ENCODE data around the gene ZC3H18.

Gene ZC3H18

GRCh38 chr16:88526008-88526905 is 43.9 kb upstream of the ZC3H18 start:
- Histone ChIP-seq H4K8ac (ENCODE audit: low read depth, low read length) (no peak overlapping the region), H4K91ac (ENCODE audit: low read depth, low read length, poor library complexity) (no peak overlapping the region), H3K79me1 (ENCODE audit: low read depth, low read length) (peaks cover 7% of the 10 kb centered on the region), H2BK15ac (ENCODE audit: low read length) (no peak overlapping the region), H3K4me3 (ENCODE audit: low read length in 2 of 2) (no peak overlapping the region), H2AK5ac (ENCODE audit: low read depth, low read length) (peak overlapping the region; percentile 94), H2BK120ac (ENCODE audit: low read depth, low read length) (no peak overlapping the region), H3K9ac (ENCODE audit: low read depth, low read length, poor library complexity) (peak overlapping the region; percentile 44), H3K4ac (ENCODE audit: low read length) (no peak overlapping the region), H2BK12ac (ENCODE audit: low read length) (no peak overlapping the region), H3K27me3 (ENCODE audit: control insufficient read depth in 3 of 3, insufficient read depth in 3 of 3, low read depth in 1 of 3, low read length in 3 of 3) (no peaks in the 10 kb centered on the region), H3K14ac (ENCODE audit: low read length) (peak overlapping the region; percentile 38), H3K36me3 (replicated peaks in 1 of 2; ENCODE audit: control insufficient read depth in 2 of 2, insufficient read depth in 2 of 2, low read length in 2 of 2) (no peaks in the 10 kb centered on the region), H2AFZ (ENCODE audit: low read length) (no peak overlapping the region), H3K27ac (replicated peaks; ENCODE audit: low read length) (no peak overlapping the region), H3K23ac (ENCODE audit: low read depth, low read length, poor library complexity) (peak overlapping the region; percentile 98), H3K4me1 (ENCODE audit: control insufficient read depth in 2 of 2, insufficient read depth in 1 of 2, low read depth in 1 of 2, low read length in 2 of 2) (peaks cover 3 to 14% of the 10 kb centered on the region in 2 donors), H3K4me2 (ENCODE audit: insufficient read depth, low read length, poor library complexity, severe bottlenecking) (no peak overlapping the region), H2BK5ac (ENCODE audit: low read length) (no peak overlapping the region), H3K9me3 (replicated peaks in 1 of 2; ENCODE audit: control insufficient read depth in 2 of 2, insufficient read depth in 1 of 2, low read depth in 1 of 2, low read length in 2 of 2) (no peaks in the 10 kb centered on the region), H3K18ac (ENCODE audit: low read length) (peak overlapping the region; percentile 17)
- no CpG with 5 or more reads among the region's 29 CpGs for WGBS, 2 donors (ENCODE audit: extremely low coverage in 2 of 2, insufficient read length in 2 of 2, insufficient replicate concordance in 1 of 2)
- no peak for DNase-seq (ENCODE audit: low spot score)

- Histone ChIP-seq H3K9me3 (replicated peaks in 1 of 2; ENCODE audit: control insufficient read depth in 2 of 2, insufficient read depth in 1 of 2, low read depth in 1 of 2, low read length in 2 of 2) (no peaks in the 10 kb centered on the region), H3K36me3 (replicated peaks in 1 of 2; ENCODE audit: control insufficient read depth in 2 of 2, insufficient read depth in 2 of 2, low read length in 2 of 2) (no peaks in the 10 kb centered on the region), H2BK12ac (ENCODE audit: low read length) (no peak overlapping the region), H3K14ac (ENCODE audit: low read length) (peak overlapping the region; percentile 94), H3K4ac (ENCODE audit: low read length) (no peak overlapping the region), H3K23ac (ENCODE audit: low read depth, low read length, poor library complexity) (peak overlapping the region; percentile 98), H2BK15ac (ENCODE audit: low read length) (no peak overlapping the region), H3K79me1 (ENCODE audit: low read depth, low read length) (peaks cover 10% of the 10 kb centered on the region), H3K27ac (replicated peaks; ENCODE audit: low read length) (no peak overlapping the region), H2AFZ (ENCODE audit: low read length) (no peak overlapping the region), H3K9ac (ENCODE audit: low read depth, low read length, poor library complexity) (no peak overlapping the region), H4K8ac (ENCODE audit: low read depth, low read length) (no peak overlapping the region), H2AK5ac (ENCODE audit: low read depth, low read length) (peak overlapping the region; percentile 94), H4K91ac (ENCODE audit: low read depth, low read length, poor library complexity) (no peak overlapping the region), H2BK5ac (ENCODE audit: low read length) (no peak overlapping the region), H3K4me2 (ENCODE audit: insufficient read depth, low read length, poor library complexity, severe bottlenecking) (no peak overlapping the region), H2BK120ac (ENCODE audit: low read depth, low read length) (no peak overlapping the region), H3K27me3 (ENCODE audit: control insufficient read depth in 3 of 3, insufficient read depth in 3 of 3, low read depth in 1 of 3, low read length in 3 of 3) (no peaks in the 10 kb centered on the region), H3K4me3 (ENCODE audit: low read length in 2 of 2) (no peak overlapping the region), H3K4me1 (ENCODE audit: control insufficient read depth in 2 of 2, insufficient read depth in 1 of 2, low read depth in 1 of 2, low read length in 2 of 2) (peaks cover 3 to 14% of the 10 kb centered on the region in 2 donors), H3K18ac (ENCODE audit: low read length) (peak overlapping the region; percentile 85)
- WGBS, 2 donors (ENCODE audit: extremely low coverage in 2 of 2, insufficient read length in 2 of 2, insufficient replicate concordance in 1 of 2): no CpG with 5 or more reads among the region's 9 CpGs
- DNase-seq (ENCODE audit: low spot score): no peak
Observed at GRCh38 chr16:88526906-88527185, 43.4 kb upstream of the ZC3H18 start.

GRCh38 chr16:88527186-88527936 is 42.8 kb upstream of the ZC3H18 start:
- WGBS, 2 donors (ENCODE audit: extremely low coverage in 2 of 2, insufficient read length in 2 of 2, insufficient replicate concordance in 1 of 2): no CpG with 5 or more reads among the region's 32 CpGs
- Histone ChIP-seq H3K9me3 (replicated peaks in 1 of 2; ENCODE audit: control insufficient read depth in 2 of 2, insufficient read depth in 1 of 2, low read depth in 1 of 2, low read length in 2 of 2) (no peaks in the 10 kb centered on the region), H2AK5ac (ENCODE audit: low read depth, low read length) (peak overlapping the region; percentile 94), H3K4me1 (ENCODE audit: control insufficient read depth in 2 of 2, insufficient read depth in 1 of 2, low read depth in 1 of 2, low read length in 2 of 2) (peaks cover 0 to 14% of the 10 kb centered on the region in 2 donors), H2AFZ (ENCODE audit: low read length) (no peak overlapping the region), H4K8ac (ENCODE audit: low read depth, low read length) (no peak overlapping the region), H2BK120ac (ENCODE audit: low read depth, low read length) (peak overlapping the region; percentile 47), H3K36me3 (replicated peaks in 1 of 2; ENCODE audit: control insufficient read depth in 2 of 2, insufficient read depth in 2 of 2, low read length in 2 of 2) (no peaks in the 10 kb centered on the region), H3K27ac (replicated peaks; ENCODE audit: low read length) (no peak overlapping the region), H3K4me3 (ENCODE audit: low read length in 2 of 2) (no peak overlapping the region), H3K23ac (ENCODE audit: low read depth, low read length, poor library complexity) (peak overlapping the region; percentile 98), H3K14ac (ENCODE audit: low read length) (peak overlapping the region; percentile 94), H3K27me3 (ENCODE audit: control insufficient read depth in 3 of 3, insufficient read depth in 3 of 3, low read depth in 1 of 3, low read length in 3 of 3) (no peaks in the 10 kb centered on the region), H3K18ac (ENCODE audit: low read length) (peak overlapping the region; percentile 85), H4K91ac (ENCODE audit: low read depth, low read length, poor library complexity) (no peak overlapping the region), H3K9ac (ENCODE audit: low read depth, low read length, poor library complexity) (peak overlapping the region; percentile 83), H3K4me2 (ENCODE audit: insufficient read depth, low read length, poor library complexity, severe bottlenecking) (peak overlapping the region; percentile 18), H3K4ac (ENCODE audit: low read length) (no peak overlapping the region), H2BK5ac (ENCODE audit: low read length) (peak overlapping the region; percentile 95), H2BK15ac (ENCODE audit: low read length) (no peak overlapping the region), H3K79me1 (ENCODE audit: low read depth, low read length) (peaks cover 11% of the 10 kb centered on the region), H2BK12ac (ENCODE audit: low read length) (peak overlapping the region; percentile 41)
- peak; percentile 66 for DNase-seq (ENCODE audit: low spot score)

Data from neuronal stem cell (in vitro differentiated cells).